KOPT-K1 (cell line): ENCODE results near the gene GUCA2B.

ENCODE experiments used
- H3K27ac ChIP-seq: fragments of 200-600 bp; sonication (generic); 2 replicates; pipeline ENCODE4 v1.5.1; 2016; ENCODE audit warnings: antibody characterized with exemption, mild to moderate bottlenecking, low read depth, low read length; ENCODE audit not compliant: poor library complexity, severe bottlenecking
- H3K36me3 ChIP-seq: fragments of 200-600 bp; sonication (generic); 2 replicates; pipeline ENCODE4 v1.5.1; 2017; ENCODE audit warnings: antibody characterized with exemption, mild to moderate bottlenecking, low read length, moderate library complexity; ENCODE audit not compliant: insufficient read depth
- H3K9me3 ChIP-seq: fragments of 200-600 bp; sonication (generic); 2 replicates; pipeline ENCODE4 v1.5.1; 2017; ENCODE audit warnings: antibody characterized with exemption, low read length, mild to moderate bottlenecking; ENCODE audit not compliant: insufficient read depth, poor library complexity, severe bottlenecking

Gene GUCA2B

GRCh38 chr1:42135426-42135825 lies 17.8 kb upstream of the GUCA2B start:
- no peaks in the 10 kb centered on the region for H3K9me3 ChIP-seq

DNA sequence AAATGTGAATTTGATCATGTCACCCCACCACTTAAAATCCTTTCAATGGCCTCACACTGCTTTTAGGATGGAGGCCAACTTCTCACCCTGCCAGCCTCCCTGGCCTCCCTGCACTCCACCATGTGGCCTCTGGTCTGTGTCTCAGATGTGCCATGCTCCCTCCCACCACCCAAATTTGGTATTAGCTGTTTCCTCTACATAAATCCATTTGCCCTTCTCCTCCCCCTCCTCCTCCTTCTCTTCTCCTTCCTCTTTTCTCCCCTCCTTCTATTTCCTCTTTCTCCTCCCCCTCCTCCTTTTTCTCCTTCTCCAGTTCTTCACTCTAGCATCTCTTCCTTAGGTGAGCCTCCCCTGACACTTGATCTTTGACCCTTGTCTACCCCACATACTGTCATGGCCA lies 16.7 kb upstream of the GUCA2B start:
- H3K27ac ChIP-seq, result no peak overlapping the region
- no peaks in the 10 kb centered on the region for H3K36me3 ChIP-seq
- no peaks in the 10 kb centered on the region for H3K9me3 ChIP-seq

More at GRCh38 chr1:42135426-42135825, 17.8 kb upstream of the GUCA2B start:
- no peak overlapping the region for H3K27ac ChIP-seq
- no peaks in the 10 kb centered on the region for H3K36me3 ChIP-seq

- Histone ChIP-seq H3K27ac (no peak overlapping the region), H3K36me3 (no peaks in the 10 kb centered on the region), H3K9me3 (no peaks in the 10 kb centered on the region)
These were observed 15.4 kb upstream of the GUCA2B start for GRCh38 chr1:42137766-42138165.

DNA sequence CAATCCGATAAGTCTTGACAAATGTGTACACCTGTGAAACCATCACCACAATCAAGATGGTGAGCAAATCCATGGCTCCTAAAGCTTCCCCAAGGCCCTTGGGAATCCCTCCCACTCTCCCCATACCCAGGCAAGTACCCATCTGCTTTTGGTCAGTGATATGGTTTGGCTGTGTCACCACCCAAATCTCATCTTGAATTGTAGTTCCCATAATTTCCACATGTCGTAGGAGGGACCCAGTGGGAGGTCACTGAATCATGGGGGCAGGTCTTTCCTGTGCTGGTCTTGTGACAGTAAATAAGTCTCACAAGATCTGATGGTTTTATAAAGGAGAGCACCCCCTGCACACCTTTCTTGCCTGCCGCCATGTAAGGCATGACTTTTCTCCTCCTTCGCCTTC lies 14.6 kb upstream of the GUCA2B start:
- H3K36me3 ChIP-seq, result no peaks in the 10 kb centered on the region
- no peaks in the 10 kb centered on the region for H3K9me3 ChIP-seq
- no peak overlapping the region for H3K27ac ChIP-seq

DNA sequence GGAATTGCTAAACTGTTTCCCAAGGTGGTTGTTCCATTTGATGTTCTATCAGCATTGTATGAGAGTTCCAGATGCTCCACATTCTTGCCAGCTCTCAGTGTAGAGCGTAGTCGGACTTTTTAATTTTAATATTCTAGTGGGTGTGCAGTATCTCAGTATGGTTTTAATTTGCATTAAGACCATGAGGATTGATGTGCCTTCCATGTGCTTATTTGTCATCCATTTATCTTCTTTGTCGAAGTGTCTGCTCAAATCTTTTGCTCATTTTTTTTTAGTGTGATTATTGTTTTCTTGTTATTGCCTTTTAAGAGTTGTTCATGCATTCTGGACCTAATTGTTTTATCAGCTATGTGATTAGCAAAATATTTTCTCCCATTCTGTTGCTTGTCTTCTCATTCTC lies 13.8 kb upstream of the GUCA2B start:
- Histone ChIP-seq H3K9me3 (no peaks in the 10 kb centered on the region), H3K27ac (no peak overlapping the region), H3K36me3 (no peaks in the 10 kb centered on the region)

DNA sequence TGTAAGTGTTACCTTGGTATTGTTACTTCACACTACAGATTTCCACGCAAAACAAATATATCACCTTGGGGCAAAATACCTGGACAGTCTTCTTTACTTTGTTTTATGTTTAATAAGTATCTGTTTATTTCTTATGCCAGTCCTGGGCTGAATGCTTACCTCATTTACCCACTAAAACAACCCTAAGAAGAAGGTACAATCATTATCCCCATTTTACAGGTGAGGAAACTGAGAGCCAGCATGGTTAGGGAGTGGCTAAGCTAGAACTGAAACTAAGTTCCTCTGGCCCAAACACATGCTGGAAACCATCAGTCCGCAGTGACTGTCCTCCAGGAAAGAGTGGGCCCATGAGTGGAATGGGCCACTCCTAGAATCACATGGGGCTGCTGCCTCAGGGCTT lies 13.0 kb upstream of the GUCA2B start:
- no peaks in the 10 kb centered on the region for H3K36me3 ChIP-seq
- H3K27ac ChIP-seq, result no peak overlapping the region
- no peaks in the 10 kb centered on the region for H3K9me3 ChIP-seq

DNA sequence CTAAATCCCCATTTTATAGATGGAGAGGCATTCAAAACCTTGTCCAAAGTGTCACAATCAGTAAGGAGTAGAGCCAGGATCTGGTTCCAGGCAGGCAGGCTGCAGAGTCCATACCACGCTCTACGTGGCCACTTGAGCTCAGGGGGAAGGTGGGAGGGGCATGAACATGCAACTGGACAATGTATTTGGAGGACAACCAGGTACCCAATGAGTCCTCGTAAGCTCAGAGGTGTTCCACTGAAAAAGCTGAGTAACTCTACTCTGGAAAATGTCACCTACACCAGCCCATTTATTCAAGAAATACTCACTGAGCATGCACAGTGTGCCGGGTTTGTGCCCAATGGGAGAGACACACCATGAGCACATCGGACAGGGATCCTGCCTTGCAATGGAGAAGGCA lies 11.2 kb upstream of the GUCA2B start:
- Histone ChIP-seq H3K27ac (no peak overlapping the region), H3K36me3 (no peaks in the 10 kb centered on the region), H3K9me3 (no peaks in the 10 kb centered on the region)

DNA sequence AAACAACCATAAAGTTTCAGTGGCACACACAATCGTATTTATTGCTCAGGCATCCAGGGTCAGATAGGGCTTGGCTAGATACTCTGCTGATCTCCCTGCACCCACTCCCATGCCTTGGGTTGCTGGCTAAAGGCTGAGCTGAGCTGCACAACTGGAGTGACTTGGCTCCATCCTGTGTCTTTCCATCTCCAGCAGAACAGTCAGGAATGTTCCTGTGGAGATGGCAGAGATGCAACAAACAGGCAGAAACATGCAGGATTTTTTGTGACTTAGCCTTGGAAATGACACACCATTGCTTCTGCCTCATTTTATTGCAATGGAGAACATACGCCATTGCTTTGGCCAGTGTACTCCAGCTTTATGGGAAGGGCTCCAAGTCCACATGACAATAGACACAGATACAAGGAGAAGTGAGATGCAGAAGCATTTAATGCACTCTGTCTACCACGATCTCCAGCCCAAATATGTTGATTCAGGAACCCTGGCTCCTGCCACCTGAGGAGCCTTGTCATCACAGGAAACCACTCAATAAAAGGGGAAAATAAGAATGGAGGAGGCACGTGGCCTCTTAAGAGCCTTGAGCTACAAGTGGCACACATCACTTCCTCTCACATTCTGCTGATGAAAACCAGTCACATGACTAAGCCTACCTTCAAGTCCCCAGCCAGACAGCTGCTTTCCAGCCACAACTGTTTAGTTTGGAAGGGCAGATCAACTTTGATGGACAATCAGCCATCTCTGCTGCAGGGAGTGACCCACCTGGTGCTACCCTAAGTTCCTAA lies 10.1 kb upstream of the GUCA2B start:
- no peaks in the 10 kb centered on the region for H3K9me3 ChIP-seq
- no peak overlapping the region for H3K27ac ChIP-seq
- no peaks in the 10 kb centered on the region for H3K36me3 ChIP-seq

DNA sequence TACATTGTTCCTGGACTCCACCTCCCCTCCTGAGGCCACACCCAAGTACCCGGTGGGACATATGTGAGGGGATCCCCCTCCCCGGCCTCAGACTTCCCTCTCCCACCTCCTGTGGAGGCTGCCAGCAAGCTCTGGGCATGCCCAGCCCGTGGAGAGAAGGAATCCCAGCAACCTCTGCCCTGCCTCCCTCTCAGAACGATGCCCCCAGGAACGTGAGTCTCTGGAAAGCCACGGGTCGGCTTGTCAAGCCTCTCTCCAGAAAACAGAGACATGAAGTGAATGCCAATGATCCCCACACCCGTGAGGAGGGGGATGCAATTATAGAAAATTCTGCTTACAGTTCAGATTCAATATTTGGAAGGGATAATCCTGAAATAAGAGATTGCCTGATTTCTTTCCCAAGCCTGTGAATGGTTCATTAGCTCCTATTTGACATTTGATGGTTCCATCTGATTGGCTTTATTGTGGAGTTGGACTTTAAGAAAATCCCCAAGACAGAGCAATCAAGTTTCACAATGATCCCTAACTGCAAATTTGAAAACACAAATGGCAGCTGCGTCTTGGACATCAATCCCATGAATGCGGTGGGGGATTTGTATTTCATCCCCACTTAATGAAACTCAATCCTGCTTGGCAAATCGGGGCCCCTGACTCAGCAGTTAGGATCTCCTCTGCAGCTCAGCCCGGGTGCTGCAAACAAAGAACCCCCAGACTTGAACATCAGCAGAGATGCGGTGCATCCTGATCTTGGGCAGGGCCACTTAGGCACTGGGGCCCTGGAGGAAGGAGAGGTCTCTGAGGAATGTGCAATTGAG lies 9.1 kb upstream of the GUCA2B start:
- no peaks in the 10 kb centered on the region for H3K9me3 ChIP-seq
- no peaks in the 10 kb centered on the region for H3K36me3 ChIP-seq
- H3K27ac ChIP-seq, result no peak overlapping the region

DNA sequence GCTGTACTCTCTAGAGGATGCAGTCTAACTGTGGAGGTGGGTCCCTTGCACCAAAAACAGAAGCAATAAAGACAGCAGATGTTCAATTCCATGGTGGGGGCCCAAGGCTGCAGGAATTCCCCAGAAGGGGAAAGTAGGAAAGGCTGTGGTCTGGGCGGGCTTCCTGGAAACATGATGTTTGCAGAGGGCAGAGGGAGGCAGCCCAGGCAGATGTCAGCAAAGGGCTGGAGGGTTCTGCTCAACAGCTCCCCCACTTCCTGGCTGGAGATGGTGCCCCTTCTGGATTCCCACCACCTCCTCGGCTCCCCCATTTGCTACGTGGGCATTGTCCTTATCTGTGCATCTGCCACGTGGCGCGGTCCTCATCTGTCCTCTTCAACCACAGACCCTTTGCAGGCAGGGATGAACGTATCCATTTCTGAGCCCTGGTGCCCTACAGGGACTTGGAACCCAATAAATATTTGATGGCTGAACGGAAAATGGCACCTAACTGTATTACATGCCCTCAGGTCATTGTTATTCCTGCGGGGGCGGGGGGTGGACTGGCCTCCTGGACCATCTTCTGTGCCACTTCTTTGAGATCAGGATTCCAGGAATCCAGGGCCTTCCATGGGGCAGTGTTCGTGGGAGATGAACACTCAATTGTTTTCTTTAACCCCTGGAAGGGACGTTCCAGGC lies 8.4 kb upstream of the GUCA2B start:
- Histone ChIP-seq H3K36me3 (no peaks in the 10 kb centered on the region), H3K9me3 (no peaks in the 10 kb centered on the region), H3K27ac (no peak overlapping the region)

DNA sequence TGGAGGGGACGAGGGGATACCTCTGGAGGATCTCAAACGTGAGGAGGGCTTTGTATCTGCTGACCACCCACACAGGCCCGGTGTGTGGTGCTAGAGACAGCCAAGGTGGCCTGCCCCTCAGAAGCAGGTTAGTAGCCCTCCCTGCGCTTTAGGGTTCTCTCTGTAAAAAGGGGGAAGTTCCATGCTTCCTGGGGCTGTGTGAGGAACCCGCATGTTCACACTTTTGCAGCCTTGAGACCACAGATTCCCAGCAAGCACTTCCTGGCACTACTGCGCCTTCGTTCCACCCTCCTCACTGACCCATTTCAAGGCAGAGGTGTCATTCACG lies 7.9 kb upstream of the GUCA2B start:
- no peaks in the 10 kb centered on the region for H3K9me3 ChIP-seq
- H3K27ac ChIP-seq, result no peak overlapping the region
- no peaks in the 10 kb centered on the region for H3K36me3 ChIP-seq

GRCh38 chr1:42145764-42146625 lies 7.2 kb upstream of the GUCA2B start:
- no peaks in the 10 kb centered on the region for H3K9me3 ChIP-seq
- no peaks in the 10 kb centered on the region for H3K36me3 ChIP-seq
- no peak overlapping the region for H3K27ac ChIP-seq

- no peaks in the 10 kb centered on the region for H3K36me3 ChIP-seq
- no peak overlapping the region for H3K27ac ChIP-seq
- H3K9me3 ChIP-seq, result no peaks in the 10 kb centered on the region
These were observed 6.4 kb upstream of the GUCA2B start for GRCh38 chr1:42146626-42147320.

DNA sequence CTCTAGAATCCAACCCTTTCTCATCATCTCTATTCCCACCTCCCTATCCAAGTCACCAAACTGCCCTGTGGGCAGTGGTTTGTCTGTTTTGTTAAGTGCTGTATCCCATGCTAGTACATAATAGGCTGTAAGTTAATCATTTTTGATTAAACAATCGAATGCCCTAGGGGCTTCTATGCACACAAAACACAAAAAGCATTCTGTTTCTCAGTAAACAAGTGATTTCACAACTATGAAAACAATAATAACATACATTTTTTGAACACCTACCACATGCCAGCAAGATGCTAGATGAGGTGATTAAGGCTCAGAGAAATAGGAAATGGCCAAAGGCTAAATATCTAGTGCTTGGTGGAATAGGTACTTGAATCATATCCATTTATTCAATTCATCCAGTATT lies 5.0 kb upstream of the GUCA2B start:
- Histone ChIP-seq H3K36me3 (no peaks in the 10 kb centered on the region), H3K9me3 (no peaks in the 10 kb centered on the region), H3K27ac (no peak overlapping the region)
